ENCODE measurements around the gene C1orf146. TPM values are rescaled to one million over a fixed set of nuclear protein-coding genes. Genes with fewer than 3 reads are reported as not detected.

C1orf146 gene
- total RNA-seq, 1 donor: not detected

Other genes starting within 250 kb of the C1orf146 start
- 0.29 and 0.36 TPM in 2 replicates for gene EPHX4, start 187.9 kb upstream of the C1orf146 start, total RNA-seq
- 0.29 and 0.36 TPM in 2 replicates for gene SETSIP, start 142.5 kb upstream of the C1orf146 start, total RNA-seq
- 5.8 and 8.3 TPM in 2 replicates for gene BTBD8, start 137.6 kb upstream of the C1orf146 start, total RNA-seq
- 10.9 and 15.0 TPM in 2 replicates for gene GLMN, start 81.1 kb downstream of the C1orf146 start, total RNA-seq
- 8.5 and 8.7 TPM in 2 replicates for gene RPAP2, start 81.1 kb downstream of the C1orf146 start, total RNA-seq

All from osteoblast (primary cell).